Trophoblast cell (in vitro differentiated cells and primary cell): ENCODE results near the gene MLF2.

Experiments used
- DNase-seq, 2 donors: peaks; one replicate each; pipeline ENCODE4 v3.0.0-alpha.2; 2016
- H2AFZ ChIP-seq: 2 replicates; pipeline ENCODE4 v1.6.1; 2013; ENCODE audit warnings: low read length, moderate library complexity, mild to moderate bottlenecking; ENCODE audit not compliant: insufficient read depth, poor library complexity
- H2AK5ac ChIP-seq: 2 replicates; pipeline ENCODE4 v1.6.1; 2013; ENCODE audit warnings: mild to moderate bottlenecking, low read length
- H2BK120ac ChIP-seq: 2 replicates; pipeline ENCODE4 v1.6.1; 2013; ENCODE audit warnings: low read length, mild to moderate bottlenecking, moderate library complexity; ENCODE audit not compliant: insufficient read depth, poor library complexity
- H2BK12ac ChIP-seq: 2 replicates; pipeline ENCODE4 v1.6.1; 2013; ENCODE audit warnings: mild to moderate bottlenecking, low read length, moderate library complexity
- H2BK5ac ChIP-seq: 2 replicates; pipeline ENCODE4 v1.6.1; 2013; ENCODE audit warnings: low read length, low read depth, moderate library complexity, mild to moderate bottlenecking; ENCODE audit not compliant: poor library complexity
- H3K14ac ChIP-seq: 2 replicates; pipeline ENCODE4 v1.6.1; 2013; ENCODE audit warnings: mild to moderate bottlenecking, low read length
- H3K18ac ChIP-seq: 2 replicates; pipeline ENCODE4 v1.6.1; 2013; ENCODE audit warnings: mild to moderate bottlenecking, low read length
- H3K23ac ChIP-seq: 2 replicates; pipeline ENCODE4 v1.6.1; 2013; ENCODE audit warnings: low read length
- H3K27ac ChIP-seq: 2 replicates; pipeline ENCODE4 v1.5.1; 2013; ENCODE audit warnings: low read depth, mild to moderate bottlenecking, inconsistent platforms, low read length, moderate library complexity
- H3K27me3 ChIP-seq: 2 replicates; pipeline ENCODE4 v1.6.1; 2013; ENCODE audit warnings: inconsistent platforms, mild to moderate bottlenecking, low read length, moderate library complexity; ENCODE audit not compliant: insufficient read depth
- H3K36me3 ChIP-seq, 2 experiments: 1 replicate in 1 of 2; 2 replicates in 1 of 2; pipeline ENCODE4 v1.6.1; 2013; ENCODE audit warnings: low read length in 2 of 2, mild to moderate bottlenecking in 2 of 2, moderate library complexity in 1 of 2; ENCODE audit not compliant: insufficient read depth in 2 of 2, control insufficient read depth in 1 of 2
- H3K4ac ChIP-seq: 2 replicates; pipeline ENCODE4 v1.6.1; 2013; ENCODE audit warnings: low read depth, mild to moderate bottlenecking, low read length, moderate library complexity
- H3K4me1 ChIP-seq, 2 experiments: 1 replicate in 1 of 2; 2 replicates in 1 of 2; pipeline ENCODE4 v1.6.1; 2013; ENCODE audit warnings: low read length in 2 of 2, mild to moderate bottlenecking in 2 of 2, moderate library complexity in 1 of 2; ENCODE audit not compliant: insufficient read depth in 2 of 2, control insufficient read depth in 1 of 2
- H3K4me2 ChIP-seq: 2 replicates; pipeline ENCODE4 v1.6.1; 2013; ENCODE audit warnings: inconsistent platforms, mild to moderate bottlenecking, low read length, moderate library complexity
- H3K4me3 ChIP-seq: 2 replicates; pipeline ENCODE4 v1.5.1; 2013; ENCODE audit warnings: mild to moderate bottlenecking, low read depth, low read length, inconsistent platforms
- H3K79me1 ChIP-seq: one replicate; pipeline ENCODE4 v1.6.1; 2013; ENCODE audit warnings: low read length
- H3K79me2 ChIP-seq: 2 replicates; pipeline ENCODE4 v1.6.1; 2013; ENCODE audit warnings: low read length, mild to moderate bottlenecking; ENCODE audit not compliant: control insufficient read depth, insufficient read depth, poor library complexity
- H3K9ac ChIP-seq: 2 replicates; pipeline ENCODE4 v1.6.1; 2013; ENCODE audit warnings: mild to moderate bottlenecking, low read length
- H3K9me3 ChIP-seq: 2 replicates; pipeline ENCODE4 v1.6.1; 2013; ENCODE audit warnings: low read depth, mild to moderate bottlenecking, control low read depth, inconsistent platforms, low read length; ENCODE audit not compliant: insufficient read depth
- H4K12ac ChIP-seq: 2 replicates; pipeline ENCODE4 v1.6.1; 2013; ENCODE audit warnings: low read depth, mild to moderate bottlenecking, low read length, moderate library complexity
- H4K8ac ChIP-seq: 2 replicates; pipeline ENCODE4 v1.6.1; 2013; ENCODE audit warnings: low read depth, mild to moderate bottlenecking, low read length, moderate library complexity
- H4K91ac ChIP-seq: one replicate; pipeline ENCODE4 v1.6.1; 2013; ENCODE audit warnings: low read depth, mild to moderate bottlenecking, low read length, moderate library complexity
- WGBS: extraction: QIAGEN DNeasy Blood & Tissue Kit; methylation state at CpG from one replicate; pipeline ENCODE4 v1.1.7; 2013; ENCODE audit warnings: missing lambda C conversion rate; ENCODE audit not compliant: insufficient read length, insufficient coverage; ENCODE audit errors: extremely low coverage; 5-methylcytosine and 5-hydroxymethylcytosine counted together

The MLF2 gene

GRCh38 chr12:6772331-6772695 lies 19.4 kb upstream of the MLF2 start, which contains the start of gene LAG3:
Gene LAG3 (plus strand): TSS chr12:6772520. CDS start chr12:6772853, 333 bp downstream.
- no peak for DNase-seq
- Histone ChIP-seq H3K79me2 (peaks cover 7% of the 10 kb centered on the region), H3K4me2 (no peak within 1 kb of the TSS), H3K27ac (no peak within 1 kb of the TSS), H2AFZ (no peak within 1 kb of the TSS), H3K18ac (no peak within 1 kb of the TSS), H3K27me3 (peaks cover 17% of the 10 kb centered on the region), H2BK12ac (no peak within 1 kb of the TSS), H3K36me3 (peaks cover 27 to 28% of the 10 kb centered on the region in 2 experiments), H3K4me3 (no peak within 1 kb of the TSS), H3K79me1 (peaks cover 2% of the 10 kb centered on the region), H2AK5ac (no peak within 1 kb of the TSS), H4K8ac (no peak within 1 kb of the TSS), H3K23ac (no peak within 1 kb of the TSS), H3K14ac (no peak within 1 kb of the TSS), H4K12ac (no peak within 1 kb of the TSS), H3K4ac (no peak within 1 kb of the TSS), H2BK5ac (no peak within 1 kb of the TSS), H2BK120ac (no peak within 1 kb of the TSS), H4K91ac (no peak within 1 kb of the TSS), H3K4me1 (peaks cover 11 to 15% of the 10 kb centered on the region in 2 experiments), H3K9ac (no peak within 1 kb of the TSS), H3K9me3 (peaks cover 2% of the 10 kb centered on the region)
- no CpG with 5 or more reads among the region's 15 CpGs for WGBS

- Histone ChIP-seq H3K27me3 (peaks cover 16% of the 10 kb centered on the region), H4K91ac (no peak overlapping the region), H3K23ac (no peak overlapping the region), H3K18ac (no peak overlapping the region), H3K9me3 (peaks cover 2% of the 10 kb centered on the region), H3K79me2 (peaks cover 13% of the 10 kb centered on the region), H2BK120ac (no peak overlapping the region), H4K12ac (no peak overlapping the region), H3K4ac (no peak overlapping the region), H2BK12ac (no peak overlapping the region), H3K79me1 (peaks cover 7% of the 10 kb centered on the region), H2BK5ac (no peak overlapping the region), H3K4me1 (peaks cover 11 to 15% of the 10 kb centered on the region in 2 experiments), H3K14ac (no peak overlapping the region), H3K9ac (no peak overlapping the region), H3K4me2 (no peak overlapping the region), H3K4me3 (no peak overlapping the region), H2AFZ (no peak overlapping the region), H4K8ac (no peak overlapping the region), H2AK5ac (no peak overlapping the region), H3K36me3 (peaks cover 27 to 28% of the 10 kb centered on the region in 2 experiments), H3K27ac (no peak overlapping the region)
- no peak for DNase-seq
- no CpG with 5 or more reads among the region's 12 CpGs for WGBS
Observed at GRCh38 chr12:6771509-6772330, 18.8 kb upstream of the MLF2 start.

- no peak for DNase-seq
- Histone ChIP-seq H3K4me3 (no peak overlapping the region), H3K4me1 (peaks cover 11 to 15% of the 10 kb centered on the region in 2 experiments), H4K12ac (no peak overlapping the region), H3K14ac (no peak overlapping the region), H2BK120ac (no peak overlapping the region), H3K4ac (no peak overlapping the region), H2AK5ac (no peak overlapping the region), H3K79me1 (peaks cover 9% of the 10 kb centered on the region), H3K23ac (no peak overlapping the region), H3K9me3 (peaks cover 2% of the 10 kb centered on the region), H2AFZ (no peak overlapping the region), H2BK12ac (no peak overlapping the region), H3K36me3 (peaks cover 27 to 28% of the 10 kb centered on the region in 2 experiments), H4K91ac (no peak overlapping the region), H3K4me2 (no peak overlapping the region), H3K18ac (no peak overlapping the region), H2BK5ac (no peak overlapping the region), H3K79me2 (peaks cover 16% of the 10 kb centered on the region), H3K9ac (no peak overlapping the region), H3K27ac (no peak overlapping the region), H3K27me3 (peaks cover 16% of the 10 kb centered on the region), H4K8ac (no peak overlapping the region)
- no CpG with 5 or more reads among the region's 4 CpGs for WGBS
Observed at GRCh38 chr12:6771091-6771495, 18.2 kb upstream of the MLF2 start.

GRCh38 chr12:6770600-6770999 lies 17.7 kb upstream of the MLF2 start:
- H3K79me1 ChIP-seq: peaks cover 12% of the 10 kb centered on the region
- H2BK12ac ChIP-seq: no peak overlapping the region
- H2BK120ac ChIP-seq: no peak overlapping the region
- no peak overlapping the region for H3K14ac ChIP-seq
- peaks cover 14 to 19% of the 10 kb centered on the region in 2 experiments for H3K4me1 ChIP-seq
- H3K27me3 ChIP-seq: peaks cover 16% of the 10 kb centered on the region
- no peak for DNase-seq
- H2AFZ ChIP-seq: no peak overlapping the region
- peaks cover 2% of the 10 kb centered on the region for H3K9me3 ChIP-seq
- H3K4me2 ChIP-seq: no peak overlapping the region
- H4K91ac ChIP-seq: no peak overlapping the region
- WGBS: no CpG with 5 or more reads among the region's 10 CpGs
- peaks cover 17% of the 10 kb centered on the region for H3K79me2 ChIP-seq
- H3K23ac ChIP-seq: no peak overlapping the region
- no peak overlapping the region for H3K4ac ChIP-seq
- H3K9ac ChIP-seq: no peak overlapping the region
- H3K36me3 ChIP-seq: peaks cover 27 to 28% of the 10 kb centered on the region in 2 experiments
- H2AK5ac ChIP-seq: no peak overlapping the region
- no peak overlapping the region for H3K27ac ChIP-seq
- no peak overlapping the region for H3K4me3 ChIP-seq
- no peak overlapping the region for H4K8ac ChIP-seq
- no peak overlapping the region for H4K12ac ChIP-seq
- H2BK5ac ChIP-seq: no peak overlapping the region
- H3K18ac ChIP-seq: no peak overlapping the region
